Spleen (tissue), 7 donors: ENCODE data around the gene ANKDD1A.

ENCODE experiments used
- POLR2A ChIP-seq, 3 donors: fragments of 450-650 bp; IDR thresholded peaks; one replicate each; pipeline ENCODE4 v1.5.1; 2017; ENCODE audit warnings: antibody characterized with exemption in 3 of 3, mild to moderate bottlenecking in 1 of 3
- TF ChIP-seq, protein P1 (sequence below), 11 experiments: fragments of 200-600 bp in 7 of 11; fragments of 450-650 bp in 4 of 11; sonication (generic) in 4 of 11; IDR thresholded peaks in 8 of 11; conservative IDR thresholded peaks in 3 of 11; 1 replicate in 7 of 11; 2 replicates in 4 of 11; pipeline versions ENCODE4 v1.4.0 to v1.8.0; 2016 to 2021; ENCODE audit warnings: antibody characterized with exemption in 11 of 11, inconsistent platforms in 4 of 11, mild to moderate bottlenecking in 1 of 11
- donor health status: DM: no; HTN: no; CAD: no; lungs with moderate emphysema.
- donor health status: DM: no; HTN: no; CAD: no.
- donor health status: DM: no; HTN: no; CAD: no.

DNA sequence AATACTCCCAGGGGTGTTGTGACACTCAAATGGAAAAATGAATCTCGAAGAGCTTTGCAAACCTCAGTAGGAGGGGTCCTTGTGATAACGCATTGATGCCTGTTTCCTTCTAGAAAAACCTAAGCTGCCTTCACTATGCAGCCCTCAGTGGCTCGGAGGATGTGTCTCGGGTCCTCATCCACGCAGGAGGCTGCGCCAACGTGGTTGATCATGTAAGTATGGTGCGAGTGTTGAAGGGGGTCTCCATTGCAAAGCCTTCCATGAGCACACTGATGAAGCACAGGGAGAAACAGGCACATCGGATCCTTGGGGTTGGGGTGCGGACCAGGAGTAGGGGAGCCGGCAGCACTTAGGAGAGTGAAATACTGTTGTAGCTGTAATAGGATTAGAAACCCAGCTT lies 22.3 kb downstream of the ANKDD1A start:
- TF ChIP-seq, protein P1, sequence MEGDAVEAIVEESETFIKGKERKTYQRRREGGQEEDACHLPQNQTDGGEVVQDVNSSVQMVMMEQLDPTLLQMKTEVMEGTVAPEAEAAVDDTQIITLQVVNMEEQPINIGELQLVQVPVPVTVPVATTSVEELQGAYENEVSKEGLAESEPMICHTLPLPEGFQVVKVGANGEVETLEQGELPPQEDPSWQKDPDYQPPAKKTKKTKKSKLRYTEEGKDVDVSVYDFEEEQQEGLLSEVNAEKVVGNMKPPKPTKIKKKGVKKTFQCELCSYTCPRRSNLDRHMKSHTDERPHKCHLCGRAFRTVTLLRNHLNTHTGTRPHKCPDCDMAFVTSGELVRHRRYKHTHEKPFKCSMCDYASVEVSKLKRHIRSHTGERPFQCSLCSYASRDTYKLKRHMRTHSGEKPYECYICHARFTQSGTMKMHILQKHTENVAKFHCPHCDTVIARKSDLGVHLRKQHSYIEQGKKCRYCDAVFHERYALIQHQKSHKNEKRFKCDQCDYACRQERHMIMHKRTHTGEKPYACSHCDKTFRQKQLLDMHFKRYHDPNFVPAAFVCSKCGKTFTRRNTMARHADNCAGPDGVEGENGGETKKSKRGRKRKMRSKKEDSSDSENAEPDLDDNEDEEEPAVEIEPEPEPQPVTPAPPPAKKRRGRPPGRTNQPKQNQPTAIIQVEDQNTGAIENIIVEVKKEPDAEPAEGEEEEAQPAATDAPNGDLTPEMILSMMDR (IDR thresholded peaks at IDR 0.05 in 8 of 11, conservative IDR thresholded peaks at IDR 0.05 in 3 of 11) = no peak
- TF ChIP-seq POLR2A (IDR thresholded peaks at IDR 0.05) = no peak
